Sigmoid colon (tissue), 7 donors: ENCODE data around the gene CASP5. TPM values are rescaled to one million over a fixed set of nuclear protein-coding genes. Genes with fewer than 3 reads are reported as not detected.

Source experiments
- DNase-seq: peaks from one replicate; pipeline ENCODE4 v3.0.0-alpha.2; 2019
- H3K27ac ChIP-seq, 4 donors: fragments of 200-600 bp; sonication (generic); one replicate each; pipeline ENCODE4 v1.5.1; 2016 to 2019; ENCODE audit warnings: mild to moderate bottlenecking in 1 of 4
- H3K27me3 ChIP-seq, 3 donors: fragments of 200-600 bp; sonication (generic); one replicate each; pipeline ENCODE4 v1.5.1; 2019; ENCODE audit warnings: mild to moderate bottlenecking in 1 of 3
- H3K36me3 ChIP-seq, 4 donors: fragments of 200-600 bp; sonication (generic); one replicate each; pipeline ENCODE4 v1.5.1; 2016 to 2019
- H3K4me1 ChIP-seq, 4 donors: fragments of 200-600 bp; sonication (generic); one replicate each; pipeline ENCODE4 v1.5.1; 2017 to 2019
- H3K4me3 ChIP-seq, 4 donors: fragments of 200-600 bp; sonication (generic); one replicate each; pipeline ENCODE4 v1.5.1; 2017 to 2019; ENCODE audit warnings: mild to moderate bottlenecking in 2 of 4, moderate library complexity in 1 of 4
- H3K9me3 ChIP-seq, 4 donors: fragments of 200-600 bp in 3 of 4; sonication (generic) in 3 of 4; one replicate each; pipeline versions ENCODE4 v1.5.1 to v1.6.1; 2013 to 2019
- EP300 ChIP-seq, 4 donors: sonication (generic); formaldehyde crosslinking; IDR thresholded peaks; one replicate each; pipeline ENCODE4 v1.6.1; 2017; ENCODE audit warnings: antibody characterized with exemption in 4 of 4
- POLR2A ChIP-seq, 2 donors: fragments of 450-650 bp; IDR thresholded peaks; one replicate each; pipeline ENCODE4 v1.6.1; 2016; ENCODE audit warnings: antibody characterized with exemption in 2 of 2, mild to moderate bottlenecking in 2 of 2, moderate library complexity in 2 of 2
- POLR2AphosphoS5 ChIP-seq, 4 donors: sonication (generic); formaldehyde crosslinking; IDR thresholded peaks; one replicate each; pipeline ENCODE4 v1.6.1; 2017; ENCODE audit warnings: antibody characterized with exemption in 4 of 4
- WGBS, 2 donors: extraction: QIAGEN DNeasy Blood & Tissue Kit; methylation state at CpG; one replicate each; pipeline ENCODE4 v1.1.7; 2013; 5-methylcytosine and 5-hydroxymethylcytosine counted together
- intact Hi-C: fragments of 100-400 bp; cut with DNase I; formaldehyde crosslinking; loops from one replicate; pipeline ENCODE4 v1.15.1; 2023
- polyA plus RNA-seq, 3 donors: library from polyadenylated mRNA; stranded (reverse); fragments of 200-250 nt; gene quantifications; one replicate each; pipeline ENCODE4 v1.2.3, GENCODE V29; 2013
- total RNA-seq, 4 donors: library from RNA; depleted of rRNA; stranded (reverse); fragments of >200 nt; gene quantifications; one replicate each; pipeline ENCODE4 v1.1.0, GENCODE V29; 2016
- TF ChIP-seq, protein P1 (sequence below), 4 experiments: fragments of 450-650 bp in 3 of 4; fragments of 200-600 bp in 1 of 4; IDR thresholded peaks; one replicate each; pipeline ENCODE4 v1.5.1; 2016 to 2019; ENCODE audit warnings: antibody characterized with exemption in 4 of 4, mild to moderate bottlenecking in 3 of 4, moderate library complexity in 2 of 4
- donor health status: healthy with polysubstance abuse.
- donor health status: Bipolar disorder and iron deficiency.
- donor health status: healthy.

The CASP5 gene
- total and polyA plus RNA-seq, 7 donors = 25.4 to 43.3 (median 31.8) TPM; not detected in 4

- 98 to 100% methylated on average over 1 of the region's 1 CpG for WGBS, 2 donors
- TF ChIP-seq POLR2A (IDR thresholded peaks at IDR 0.05) = no peak
- TF ChIP-seq EP300 (IDR thresholded peaks at IDR 0.05) = no peak
- TF ChIP-seq POLR2AphosphoS5 (IDR thresholded peaks at IDR 0.05) = no peak
- TF ChIP-seq, protein P1, sequence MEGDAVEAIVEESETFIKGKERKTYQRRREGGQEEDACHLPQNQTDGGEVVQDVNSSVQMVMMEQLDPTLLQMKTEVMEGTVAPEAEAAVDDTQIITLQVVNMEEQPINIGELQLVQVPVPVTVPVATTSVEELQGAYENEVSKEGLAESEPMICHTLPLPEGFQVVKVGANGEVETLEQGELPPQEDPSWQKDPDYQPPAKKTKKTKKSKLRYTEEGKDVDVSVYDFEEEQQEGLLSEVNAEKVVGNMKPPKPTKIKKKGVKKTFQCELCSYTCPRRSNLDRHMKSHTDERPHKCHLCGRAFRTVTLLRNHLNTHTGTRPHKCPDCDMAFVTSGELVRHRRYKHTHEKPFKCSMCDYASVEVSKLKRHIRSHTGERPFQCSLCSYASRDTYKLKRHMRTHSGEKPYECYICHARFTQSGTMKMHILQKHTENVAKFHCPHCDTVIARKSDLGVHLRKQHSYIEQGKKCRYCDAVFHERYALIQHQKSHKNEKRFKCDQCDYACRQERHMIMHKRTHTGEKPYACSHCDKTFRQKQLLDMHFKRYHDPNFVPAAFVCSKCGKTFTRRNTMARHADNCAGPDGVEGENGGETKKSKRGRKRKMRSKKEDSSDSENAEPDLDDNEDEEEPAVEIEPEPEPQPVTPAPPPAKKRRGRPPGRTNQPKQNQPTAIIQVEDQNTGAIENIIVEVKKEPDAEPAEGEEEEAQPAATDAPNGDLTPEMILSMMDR (IDR thresholded peaks at IDR 0.05) = no peak
- no peaks in the 10 kb centered on the region for H3K27me3 ChIP-seq
- no peaks in the 10 kb centered on the region for H3K9me3 ChIP-seq
- intact Hi-C loops = no loop called here
- no peak overlapping the region for H3K4me3 ChIP-seq
- H3K4me1 ChIP-seq = peaks cover 0 to 5% (median 0%) of the 10 kb centered on the region in 4 donors
- DNase-seq = no peak
- H3K27ac ChIP-seq = no peak overlapping the region
- no peaks in the 10 kb centered on the region for H3K36me3 ChIP-seq
Observed at GRCh38 chr11:104964247-104964646, 58.7 kb downstream of the CASP5 start.

DNA sequence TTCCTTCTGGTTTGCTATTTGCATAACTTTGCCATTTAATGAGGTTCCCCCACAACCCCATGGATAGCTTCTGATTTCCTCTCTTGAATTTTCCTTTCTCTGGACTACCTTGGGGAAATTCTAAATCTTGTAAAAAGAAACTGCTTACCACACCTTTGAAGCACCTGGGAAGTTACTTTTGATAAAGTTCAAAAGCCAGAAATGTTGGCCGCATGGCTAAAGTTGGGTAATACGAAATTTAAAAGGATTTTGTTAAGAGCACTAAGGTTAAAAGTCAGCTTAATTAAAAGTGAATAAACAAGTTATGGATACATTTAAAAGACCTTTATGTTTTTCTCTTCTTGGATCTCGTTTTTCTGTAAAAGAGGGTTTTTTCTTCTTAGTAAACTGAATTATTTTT is 60.1 kb downstream of the CASP5 start:
- TF ChIP-seq EP300 (IDR thresholded peaks at IDR 0.05) = no peak
- no peak for TF ChIP-seq POLR2A (IDR thresholded peaks at IDR 0.05)
- no peak for TF ChIP-seq POLR2AphosphoS5 (IDR thresholded peaks at IDR 0.05)
- TF ChIP-seq, protein P1 (IDR thresholded peaks at IDR 0.05) = no peak
- intact Hi-C loops = no loop called here
- H3K9me3 ChIP-seq = no peaks in the 10 kb centered on the region
- H3K36me3 ChIP-seq = no peaks in the 10 kb centered on the region
- no peak for DNase-seq
- H3K4me1 ChIP-seq = peaks cover 0 to 5% (median 0%) of the 10 kb centered on the region in 4 donors
- H3K27ac ChIP-seq = no peak overlapping the region
- H3K27me3 ChIP-seq = no peaks in the 10 kb centered on the region
- WGBS, 2 donors = 90 to 92% methylated on average over 3 of the region's 3 CpGs
- H3K4me3 ChIP-seq = no peak overlapping the region

- Histone ChIP-seq H3K9me3 (no peaks in the 10 kb centered on the region), H3K27me3 (no peaks in the 10 kb centered on the region), H3K4me1 (no peaks in the 10 kb centered on the region), H3K36me3 (no peaks in the 10 kb centered on the region), H3K27ac (no peak overlapping the region), H3K4me3 (no peak overlapping the region)
- intact Hi-C loops = no loop called here
- DNase-seq = no peak
- TF ChIP-seq, protein P1 (IDR thresholded peaks at IDR 0.05) = no peak
- TF ChIP-seq EP300 (IDR thresholded peaks at IDR 0.05) = no peak
- TF ChIP-seq POLR2AphosphoS5 (IDR thresholded peaks at IDR 0.05) = no peak
- TF ChIP-seq POLR2A (IDR thresholded peaks at IDR 0.05) = no peak
- 98 to 100% methylated on average over 3 of the region's 3 CpGs for WGBS, 2 donors
Observed at GRCh38 chr11:104957280-104957679, 65.7 kb downstream of the CASP5 start.

GRCh38 chr11:104956528-104956927 is 66.4 kb downstream of the CASP5 start:
- intact Hi-C loops = no loop called here
- Histone ChIP-seq H3K4me1 (no peaks in the 10 kb centered on the region), H3K36me3 (peaks cover 0 to 4% (median 0%) of the 10 kb centered on the region in 4 donors), H3K9me3 (no peaks in the 10 kb centered on the region), H3K4me3 (no peak overlapping the region), H3K27ac (no peak overlapping the region), H3K27me3 (no peaks in the 10 kb centered on the region)
- no peak for TF ChIP-seq POLR2AphosphoS5 (IDR thresholded peaks at IDR 0.05)
- TF ChIP-seq, protein P1 (IDR thresholded peaks at IDR 0.05) = no peak
- TF ChIP-seq EP300 (IDR thresholded peaks at IDR 0.05) = no peak
- no peak for TF ChIP-seq POLR2A (IDR thresholded peaks at IDR 0.05)
- DNase-seq = no peak

GRCh38 chr11:104946907-104947306 is 76.1 kb downstream of the CASP5 start:
- DNase-seq = no peak
- Histone ChIP-seq H3K4me3 (no peak overlapping the region), H3K36me3 (peaks cover 0 to 48% (median 2%) of the 10 kb centered on the region in 4 donors), H3K9me3 (no peaks in the 10 kb centered on the region), H3K4me1 (no peaks in the 10 kb centered on the region), H3K27ac (no peak overlapping the region), H3K27me3 (no peaks in the 10 kb centered on the region)
- intact Hi-C loops = no loop called here
- 7 to 17% methylated on average over 2 of the region's 2 CpGs for WGBS, 2 donors
- TF ChIP-seq, protein P1 (IDR thresholded peaks at IDR 0.05) = peak in 2 of 4 experiments; percentile 24 to 37
- no peak for TF ChIP-seq POLR2A (IDR thresholded peaks at IDR 0.05)
- no peak for TF ChIP-seq EP300 (IDR thresholded peaks at IDR 0.05)
